Neural progenitor cell (in vitro differentiated cells): ENCODE results near the gene MAN2C1.
"Not testable (repeated sequence)": the region's sequence is repeated elsewhere in the genome, so short reads cannot be mapped to it uniquely, and the experiment has no call there.

Source experiments
- EZH2phosphoT487 ChIP-seq: fragments of 200-600 bp; sonication (generic); IDR thresholded peaks from 2 replicates; pipeline ENCODE4 v1.6.1; 2017; ENCODE audit warnings: antibody characterized with exemption
- TF ChIP-seq, protein P1 (sequence below): fragments of 200-600 bp; sonication (generic); IDR thresholded peaks from 2 replicates; pipeline ENCODE4 v1.5.1; 2017; ENCODE audit warnings: antibody characterized with exemption, mild to moderate bottlenecking

DNA sequence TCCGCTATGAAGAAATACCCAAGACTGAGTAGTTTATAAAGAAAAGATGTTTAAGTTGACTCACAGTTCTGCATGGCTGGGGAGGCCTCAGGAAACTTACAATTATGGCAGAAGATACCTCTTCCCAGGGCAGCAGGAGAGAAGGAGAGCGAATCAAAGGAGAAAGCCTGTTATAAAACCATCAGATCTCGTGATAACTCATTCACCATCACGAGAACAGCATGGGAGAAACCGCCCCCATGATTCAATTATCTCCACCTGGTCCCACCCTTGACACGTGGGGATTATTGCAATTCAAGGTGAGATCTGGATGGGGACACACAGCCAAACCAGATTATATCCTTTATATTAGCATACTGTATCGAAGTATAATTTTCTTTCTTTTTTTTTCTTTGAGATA lies 36.3 kb downstream of the MAN2C1 start:
- TF ChIP-seq, protein P1, sequence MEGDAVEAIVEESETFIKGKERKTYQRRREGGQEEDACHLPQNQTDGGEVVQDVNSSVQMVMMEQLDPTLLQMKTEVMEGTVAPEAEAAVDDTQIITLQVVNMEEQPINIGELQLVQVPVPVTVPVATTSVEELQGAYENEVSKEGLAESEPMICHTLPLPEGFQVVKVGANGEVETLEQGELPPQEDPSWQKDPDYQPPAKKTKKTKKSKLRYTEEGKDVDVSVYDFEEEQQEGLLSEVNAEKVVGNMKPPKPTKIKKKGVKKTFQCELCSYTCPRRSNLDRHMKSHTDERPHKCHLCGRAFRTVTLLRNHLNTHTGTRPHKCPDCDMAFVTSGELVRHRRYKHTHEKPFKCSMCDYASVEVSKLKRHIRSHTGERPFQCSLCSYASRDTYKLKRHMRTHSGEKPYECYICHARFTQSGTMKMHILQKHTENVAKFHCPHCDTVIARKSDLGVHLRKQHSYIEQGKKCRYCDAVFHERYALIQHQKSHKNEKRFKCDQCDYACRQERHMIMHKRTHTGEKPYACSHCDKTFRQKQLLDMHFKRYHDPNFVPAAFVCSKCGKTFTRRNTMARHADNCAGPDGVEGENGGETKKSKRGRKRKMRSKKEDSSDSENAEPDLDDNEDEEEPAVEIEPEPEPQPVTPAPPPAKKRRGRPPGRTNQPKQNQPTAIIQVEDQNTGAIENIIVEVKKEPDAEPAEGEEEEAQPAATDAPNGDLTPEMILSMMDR = not testable (repeated sequence)
- TF ChIP-seq EZH2phosphoT487 = not testable (repeated sequence)
